CD4-positive, alpha-beta T cell treated with Interleukin-6 at 100 ng/mL for 8 hours (primary cell): ENCODE measurements around the gene RPL22.

Source experiments
- DNase-seq: peaks from one replicate; pipeline ENCODE4 v3.0.0-alpha.2; 2020; ENCODE audit warnings: mixed read lengths, low spot score

The RPL22 gene

DNA sequence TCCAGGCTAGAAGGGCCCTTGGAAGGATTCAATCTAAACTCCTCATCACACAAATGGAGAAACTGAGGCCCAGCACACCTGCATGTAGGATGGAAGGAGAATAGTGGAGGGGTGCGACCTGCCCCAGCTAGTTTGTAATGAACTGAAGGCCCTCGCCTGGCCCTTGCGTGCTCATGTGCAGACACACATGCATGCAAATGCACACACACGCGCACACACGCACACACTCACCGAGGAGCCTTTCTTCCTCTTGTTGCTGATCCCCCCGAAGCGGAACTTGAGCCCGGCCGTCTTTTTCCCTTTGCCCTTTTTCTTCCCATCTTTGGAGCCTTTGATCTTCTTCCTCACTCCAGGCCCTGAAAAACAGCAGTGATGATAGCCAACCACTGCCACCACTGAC is 47.2 kb downstream of the RPL22 start:
- DNase-seq, result no peak

DNA sequence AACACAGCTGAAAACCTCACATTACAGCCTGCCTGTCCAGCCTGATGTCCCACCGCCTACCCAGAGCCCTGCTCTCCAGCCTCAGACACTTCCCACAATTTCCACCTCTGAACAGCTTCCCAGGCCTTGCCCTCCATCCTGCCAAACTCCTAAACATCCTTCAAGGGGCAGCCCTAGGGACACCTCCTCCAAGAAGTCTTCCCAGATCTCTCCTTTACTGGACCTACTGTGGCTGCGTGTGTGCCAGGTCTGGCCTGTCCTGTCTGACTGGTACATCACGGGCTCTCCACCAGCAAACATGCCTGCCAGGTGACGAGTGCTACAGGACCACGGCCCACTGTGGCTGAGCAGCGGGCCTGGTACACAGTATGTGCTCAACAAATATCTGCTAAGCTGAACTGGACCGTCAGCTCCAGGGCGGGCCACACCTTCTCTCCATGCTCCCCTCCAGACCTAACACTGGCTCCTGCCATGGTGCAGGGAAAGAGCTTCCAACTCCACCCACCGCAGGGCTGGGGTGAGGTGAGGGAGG is 48.0 kb downstream of the RPL22 start:
- no peak for DNase-seq

DNA sequence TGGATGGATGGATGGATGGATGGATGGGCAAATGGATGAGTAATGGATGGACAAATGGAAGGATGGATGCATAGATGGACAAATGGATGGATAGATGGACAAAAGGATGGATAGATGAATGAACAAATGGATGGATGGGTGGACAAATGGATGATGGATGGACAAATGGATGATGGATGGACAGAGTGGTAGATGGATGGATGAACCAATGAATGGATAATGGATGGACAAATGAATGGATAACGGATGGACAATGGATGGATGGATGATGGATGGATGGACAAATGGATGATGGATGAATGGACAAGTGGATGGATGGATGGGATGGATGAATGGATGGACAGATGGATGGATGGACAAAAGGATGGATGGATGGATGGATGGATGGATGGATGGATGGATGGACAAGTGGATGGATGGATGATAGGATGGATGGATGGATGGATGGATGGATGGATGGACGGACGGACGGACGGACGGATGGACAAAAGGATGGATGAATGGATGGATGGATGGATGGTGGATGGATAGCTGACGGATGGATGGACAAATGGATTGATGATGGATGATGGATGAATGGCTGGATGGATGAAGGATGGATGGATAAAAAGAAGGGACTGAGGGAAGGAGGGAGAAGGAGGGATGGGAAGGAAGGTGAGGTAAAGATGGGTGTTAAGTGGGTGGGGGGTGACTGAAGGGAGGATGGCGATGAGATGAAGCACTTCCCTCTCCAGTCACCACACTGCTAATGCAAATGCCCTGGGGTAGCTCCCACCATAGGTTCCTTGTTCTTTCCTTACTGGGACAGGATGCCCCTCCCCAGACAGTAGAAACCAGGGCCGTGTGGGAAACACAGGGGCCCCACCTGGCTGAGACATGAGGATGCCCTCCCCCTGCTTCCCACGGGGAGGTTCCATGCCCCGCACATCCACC is 49.1 kb downstream of the RPL22 start:
- no peak for DNase-seq

DNA sequence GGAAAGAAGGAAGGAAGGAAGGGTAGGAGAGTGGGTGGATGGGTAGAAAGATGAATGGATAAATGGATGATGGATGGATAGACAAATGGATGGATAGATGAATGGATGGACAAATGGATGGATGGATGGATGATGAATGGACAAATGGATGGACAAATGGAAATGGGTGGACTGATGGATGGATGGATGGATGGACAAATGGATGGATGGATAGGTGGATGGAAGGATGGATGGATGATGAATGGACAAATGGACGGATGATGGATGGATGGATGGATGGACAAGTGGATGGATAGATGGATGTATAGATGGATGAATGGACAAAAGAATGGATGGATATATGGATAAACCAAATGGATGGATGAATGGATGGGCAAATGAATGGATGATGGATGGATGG is 49.8 kb downstream of the RPL22 start:
- no peak for DNase-seq

DNA sequence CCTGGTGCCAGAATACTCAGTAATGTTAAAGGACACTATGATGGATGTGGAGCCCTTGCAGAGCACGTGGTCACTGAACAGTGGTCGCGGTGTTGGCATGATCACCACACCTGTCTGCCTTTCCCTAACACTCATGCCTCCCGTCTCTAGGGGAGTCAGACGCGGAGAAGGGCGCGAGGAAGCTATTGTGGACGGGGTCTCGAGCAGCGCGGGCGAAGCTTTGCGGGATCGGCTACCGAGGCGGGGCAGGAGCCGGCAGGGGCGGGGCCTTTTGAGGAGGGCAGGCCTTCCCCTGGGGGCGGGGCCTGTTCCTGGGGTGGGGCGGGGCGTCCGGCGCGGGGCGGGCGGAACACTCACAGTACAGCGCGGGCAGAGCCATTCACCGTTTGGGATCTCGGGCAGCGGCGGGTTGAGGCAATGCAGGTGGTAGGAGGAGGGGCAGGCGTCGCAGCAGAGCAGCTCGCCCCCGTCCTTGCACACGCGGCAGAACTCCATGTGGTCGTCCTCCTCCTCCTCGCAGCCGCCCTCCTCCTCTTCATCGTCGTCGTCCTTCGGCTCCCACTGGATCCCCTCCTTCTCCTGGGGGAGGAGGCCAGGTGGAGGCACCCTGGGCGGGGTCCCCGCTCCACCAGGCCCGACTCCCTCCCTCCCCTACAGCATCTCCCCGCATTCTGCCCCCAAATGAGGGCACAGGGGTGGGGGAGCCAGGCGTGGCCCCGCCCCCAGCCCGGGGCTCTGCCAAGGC is 50.7 kb downstream of the RPL22 start:
- peak; percentile 64 for DNase-seq

DNA sequence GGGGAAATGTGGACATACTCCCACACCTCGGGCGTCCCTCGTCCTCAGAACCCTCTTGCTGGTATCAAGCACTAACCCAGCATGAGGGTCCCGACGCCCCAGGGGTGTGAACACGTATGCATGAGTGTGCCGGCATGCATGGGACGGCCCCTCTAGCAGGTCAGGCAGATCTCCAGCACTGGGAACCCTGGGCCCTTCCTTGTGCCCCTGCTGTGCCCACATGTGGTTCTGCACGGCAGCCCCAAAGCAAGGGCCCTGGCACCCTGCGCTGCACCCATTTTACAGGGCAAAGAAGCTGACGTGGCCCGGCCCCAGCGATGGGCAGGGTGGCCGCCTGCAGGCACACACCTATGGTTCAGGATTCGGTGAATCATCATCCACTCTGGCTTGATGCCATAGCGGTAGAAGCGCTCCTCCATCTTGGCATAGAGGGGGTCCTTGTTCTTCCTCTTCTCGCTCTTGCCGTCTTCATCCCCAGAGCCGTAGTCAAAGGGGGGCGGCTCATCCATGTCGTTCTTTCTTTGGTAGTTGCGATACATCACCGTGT is 53.5 kb downstream of the RPL22 start:
- DNase-seq, result no peak

DNA sequence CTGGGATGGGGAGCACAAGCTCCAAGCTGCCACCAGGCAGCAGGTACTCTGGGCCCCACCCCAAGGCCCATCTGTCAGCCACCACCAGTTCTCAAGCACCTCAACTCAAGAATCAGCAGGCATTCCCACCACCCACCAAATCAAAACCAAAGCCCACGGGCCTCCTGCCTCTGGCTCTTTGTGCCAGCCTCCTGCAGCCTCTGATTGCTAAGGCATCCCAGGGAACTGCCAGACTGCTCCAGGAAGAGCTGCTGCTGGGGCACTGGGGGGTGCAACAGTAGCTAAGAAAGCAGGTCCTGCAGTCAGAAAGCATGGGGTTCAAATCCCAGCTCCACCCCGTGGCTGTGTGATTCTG is 54.0 kb downstream of the RPL22 start:
- no peak for DNase-seq

DNA sequence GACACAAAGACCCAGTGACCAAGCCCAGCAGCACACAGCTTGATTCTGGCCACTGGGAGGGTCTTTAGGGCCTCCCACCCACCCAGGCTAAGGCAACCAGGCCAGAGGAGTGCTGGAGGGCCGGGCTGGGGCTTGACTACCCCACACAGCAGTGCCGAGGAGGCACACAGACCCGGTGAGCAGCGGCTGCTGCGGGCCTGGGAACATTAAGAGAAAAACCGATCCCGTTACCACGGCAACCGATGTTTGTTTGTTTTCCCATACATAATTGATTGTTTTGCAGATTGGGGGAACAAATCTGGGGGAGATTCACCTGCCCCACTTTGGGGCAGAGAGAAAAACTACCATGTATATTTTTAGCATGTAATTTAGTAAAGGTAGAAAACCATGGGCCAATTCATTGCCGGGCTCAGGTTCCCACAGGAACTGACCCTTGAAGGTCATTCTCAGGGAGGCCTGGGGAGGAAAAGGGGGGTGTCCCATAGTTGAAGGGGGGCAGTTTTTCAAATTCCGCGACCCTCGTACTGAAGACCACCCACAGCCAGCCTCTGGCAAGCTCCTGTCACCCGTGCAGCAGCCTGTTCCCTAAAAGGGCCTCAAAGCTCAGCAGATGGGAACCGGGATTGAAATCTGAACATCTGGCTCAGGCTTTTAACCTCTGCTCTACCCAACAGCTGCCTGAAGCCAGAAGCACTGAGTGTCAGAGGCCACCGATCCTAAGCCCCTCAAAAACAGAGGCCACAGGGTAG is 54.6 kb downstream of the RPL22 start:
- DNase-seq, result no peak

DNA sequence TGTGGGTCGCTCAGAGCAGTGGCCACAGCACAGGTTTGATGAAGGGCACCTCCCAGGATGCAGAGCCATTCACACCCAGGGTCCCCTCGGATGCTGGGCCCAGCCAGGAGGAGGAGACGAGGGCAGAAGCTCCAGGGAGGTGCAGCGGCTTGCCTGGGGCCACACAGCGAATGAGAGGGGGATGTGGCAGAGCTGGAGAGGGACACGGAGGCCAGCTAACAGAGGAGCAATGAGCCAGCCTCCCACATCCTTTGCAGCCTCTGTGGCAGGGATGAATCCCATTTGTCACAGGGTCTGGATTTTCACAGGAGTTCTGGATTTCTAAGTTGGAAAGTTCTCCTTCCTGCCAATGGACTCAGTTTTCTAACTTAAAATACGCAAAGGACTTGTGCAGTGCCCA is 55.2 kb downstream of the RPL22 start:
- DNase-seq, result no peak

DNA sequence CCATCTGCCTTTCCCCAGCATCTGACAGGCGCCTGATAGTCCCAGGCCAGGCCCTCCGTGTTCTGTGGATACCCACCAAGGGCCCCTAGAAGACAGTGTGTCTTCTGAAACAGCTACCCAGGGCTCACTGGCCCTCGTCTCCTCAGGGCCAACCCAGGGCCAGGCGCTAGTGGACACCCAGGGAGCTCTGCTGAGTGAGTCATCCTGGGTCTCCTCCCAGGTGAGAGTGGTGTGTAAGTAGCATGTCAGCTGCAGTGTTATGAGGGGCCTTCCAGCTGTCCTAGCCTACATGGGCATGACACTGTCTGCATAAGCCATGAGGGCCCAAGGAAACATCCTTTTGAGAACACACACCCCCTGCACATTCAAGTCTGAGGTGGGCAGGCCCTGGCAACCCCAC is 56.0 kb downstream of the RPL22 start:
- DNase-seq, result no peak

DNA sequence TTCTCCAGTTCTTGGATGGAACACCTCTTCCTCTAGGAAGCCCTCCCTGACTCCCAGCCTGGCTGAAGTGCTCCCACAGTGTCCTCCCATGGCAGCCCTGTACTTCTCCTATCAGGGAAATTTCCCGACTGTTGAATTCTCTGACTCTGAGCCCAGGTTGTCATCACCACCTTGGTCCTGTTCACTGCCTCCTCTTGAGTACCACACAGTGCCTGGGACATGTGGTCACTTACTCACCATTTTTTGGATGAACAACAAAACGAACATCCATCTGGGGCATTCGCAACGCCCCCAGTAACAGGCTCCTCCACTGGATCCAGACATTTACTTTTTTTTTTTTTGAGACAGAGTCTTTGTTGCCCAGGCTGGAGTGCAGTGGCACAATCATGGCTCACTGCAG is 56.7 kb downstream of the RPL22 start:
- DNase-seq, result no peak

DNA sequence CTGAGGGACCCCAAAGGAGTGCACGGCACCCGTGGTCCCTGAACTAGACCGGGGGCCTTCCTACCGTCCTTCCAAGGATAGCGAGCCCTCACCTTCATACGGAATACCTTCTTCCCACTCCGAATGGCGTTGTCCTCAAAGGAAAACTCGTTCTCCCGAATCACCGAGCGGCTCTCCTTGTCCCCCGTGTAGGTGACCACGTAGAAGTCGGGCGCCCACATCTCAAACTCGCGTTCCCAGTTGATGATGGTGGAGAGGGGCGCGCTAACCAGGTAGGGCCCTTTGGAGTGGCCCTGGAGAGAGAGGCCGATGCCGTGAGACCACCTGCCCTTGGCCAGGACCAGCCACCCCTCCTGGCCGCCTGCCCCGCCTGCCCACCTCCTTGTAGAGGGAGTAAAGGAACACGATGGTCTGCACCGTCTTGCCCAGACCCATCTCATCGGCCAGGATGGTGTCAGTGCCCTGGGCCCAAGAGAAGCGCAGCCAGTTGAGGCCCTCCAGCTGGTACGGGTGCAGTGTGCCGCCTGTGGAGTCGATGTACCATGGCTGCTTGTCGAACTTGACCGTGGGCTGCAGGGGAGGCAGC is 57.3 kb downstream of the RPL22 start:
- DNase-seq, result no peak

DNA sequence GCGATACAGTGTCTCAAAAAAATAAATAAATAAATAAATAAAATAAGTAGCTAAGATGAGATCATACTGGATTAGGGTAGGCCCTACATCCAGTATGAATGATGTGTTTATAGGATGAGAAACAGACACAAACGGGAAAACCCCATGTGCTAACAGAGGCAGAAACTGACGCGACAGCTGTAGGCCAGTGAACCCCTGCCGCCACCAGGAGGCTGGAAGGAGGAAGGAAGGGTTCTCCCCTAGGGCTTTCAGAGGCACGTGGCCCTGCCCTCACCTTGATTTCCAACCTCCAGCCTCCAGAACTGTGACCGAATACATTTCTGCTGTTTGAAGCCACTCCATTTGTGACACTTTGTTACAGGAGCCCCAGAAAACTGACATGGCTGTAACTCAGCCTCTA is 57.8 kb downstream of the RPL22 start:
- no peak for DNase-seq

DNA sequence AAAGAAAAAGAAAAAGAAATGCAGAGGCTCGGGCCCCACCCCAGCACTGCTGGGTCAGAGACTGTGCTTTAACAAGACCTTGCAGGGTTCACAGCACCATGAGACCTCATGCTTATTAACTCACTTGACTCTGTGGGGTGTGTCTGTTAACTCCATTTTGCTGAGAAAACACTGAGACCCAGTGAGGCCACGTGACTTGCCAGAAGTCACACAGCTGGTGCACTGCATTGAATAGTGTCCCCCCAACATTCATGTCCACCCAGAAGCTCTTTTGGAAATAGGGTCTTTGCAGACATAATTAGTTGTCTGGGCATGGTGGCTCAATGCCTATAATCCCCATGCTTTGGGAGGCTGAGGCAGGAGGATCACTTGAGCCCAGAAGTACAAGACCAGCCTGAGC is 59.0 kb downstream of the RPL22 start:
- DNase-seq, result no peak

DNA sequence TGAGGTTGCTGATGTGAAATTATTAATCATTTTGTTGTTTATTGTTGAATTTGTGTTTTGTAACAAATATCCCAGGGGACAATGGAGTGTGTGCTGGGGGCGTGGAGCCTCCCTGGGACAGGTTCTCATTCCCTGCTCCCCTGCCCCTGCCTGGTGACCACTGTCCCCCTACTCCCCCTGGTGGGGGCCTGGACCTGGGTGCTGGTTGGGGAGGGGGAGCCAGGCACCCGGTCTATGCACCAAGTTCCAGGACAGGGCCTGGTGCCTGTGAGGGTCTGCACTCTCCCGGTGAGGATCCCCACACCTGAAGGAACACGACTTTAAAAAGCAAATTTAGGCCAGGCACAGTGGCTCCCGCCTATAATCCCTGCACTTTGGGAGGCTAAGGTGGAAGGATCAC is 61.6 kb downstream of the RPL22 start:
- no peak for DNase-seq

DNA sequence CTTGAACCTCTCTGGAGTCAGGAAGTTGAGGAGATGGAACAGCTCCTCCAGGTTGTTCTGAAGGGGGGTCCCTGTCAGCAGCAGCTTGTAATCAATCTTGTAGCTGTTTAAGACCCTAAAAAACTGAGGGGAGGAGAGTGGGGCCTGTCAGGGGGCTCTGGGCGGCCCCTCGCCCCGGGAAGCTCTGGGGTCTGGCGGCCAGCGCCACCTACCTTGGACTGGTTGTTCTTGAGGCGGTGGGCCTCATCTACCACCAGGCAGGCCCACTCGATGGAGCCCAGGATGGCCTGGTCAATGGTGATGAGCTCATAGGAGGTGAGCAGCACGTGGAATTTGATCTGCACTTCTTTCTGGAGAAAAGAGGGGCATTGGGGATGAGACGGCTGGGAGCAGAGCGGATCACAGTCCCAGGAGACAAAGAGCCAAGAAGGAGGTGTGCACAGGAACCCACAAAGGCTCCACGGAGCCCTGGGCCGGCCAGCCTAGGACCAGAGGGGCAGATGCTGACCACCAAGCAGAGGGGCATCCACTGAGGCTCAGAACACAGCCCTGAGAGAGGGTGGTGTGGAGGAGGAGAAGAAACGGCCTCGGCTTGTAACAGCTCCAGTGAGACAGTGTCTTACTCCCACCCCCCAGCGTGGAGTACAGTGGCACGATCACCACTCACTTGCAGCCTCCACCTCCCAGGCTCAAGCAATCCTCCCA is 62.7 kb downstream of the RPL22 start:
- DNase-seq, result no peak
